HepG2 (cell line): ENCODE data around the gene N4BP2. TPM values are rescaled to one million over a fixed set of nuclear protein-coding genes. Genes with fewer than 3 reads are reported as not detected.

Source experiments
- ATAC-seq: fragments of 200-7000 bp; cut with Tn5 transposase; 3 replicates; pipeline ENCODE4 v1.9.1; 2020; ENCODE audit warnings: mild to moderate bottlenecking, moderate library complexity
- BruUV-seq: library from RNA; stranded (reverse); fragments of 400-500 nt; replicated peaks from 2 replicates; lab custom pipeline; 2021; lab: Mats Ljungman, UMichigan
- CTCF ChIA-PET: fragments of 300-600 bp; formaldehyde crosslinking; extraction: SDS; loops from one replicate; lab custom pipeline; 2021; ENCODE audit warnings: low total read pairs, inconsistent platforms, low intra/inter-chr PET ratio; lab: Yijun Ruan, JAX
- POLR2A ChIA-PET: fragments of 350-600 bp; sonication (Branson Sonifier 250); formaldehyde crosslinking; loops from one replicate; lab custom pipeline; 2020; ENCODE audit warnings: antibody characterized with exemption, inconsistent platforms; lab: Yijun Ruan, JAX
- DNase-seq: peaks from one replicate; pipeline ENCODE4 v3.0.0-alpha.2; 2015; ENCODE audit warnings: low spot score
- FAIRE-seq: peaks from 3 replicates; lab custom pipeline; 2011; peaks lifted over from hg19 to GRCh38; lab: Jason Lieb, UNC
- H2AFZ ChIP-seq: one replicate; pipeline ENCODE4 v1.6.1; 2011; ENCODE audit warnings: low read length, inconsistent platforms
- H3K27ac ChIP-seq: fragments of 300-600 bp; 3 replicates; pipeline ENCODE4 v1.8.0; 2011; ENCODE audit warnings: mixed run types, mild to moderate bottlenecking, mixed read lengths, low read length, inconsistent platforms; ENCODE audit not compliant: insufficient read depth; ENCODE audit errors: extremely low read length
- H3K27me3 ChIP-seq, 2 experiments: fragments of 200-600 bp in 1 of 2; 2 replicates in 1 of 2; 3 replicates in 1 of 2; pipeline versions ENCODE4 v1.6.0 to v1.8.0; 2011; ENCODE audit warnings: low read length in 2 of 2, mild to moderate bottlenecking in 2 of 2, moderate library complexity in 2 of 2, inconsistent platforms in 1 of 2; ENCODE audit not compliant: insufficient read depth in 2 of 2, control insufficient read depth in 1 of 2
- H3K36me3 ChIP-seq, 2 experiments: fragments of 200-600 bp in 1 of 2; replicated peaks in 1 of 2; 2 replicates in 1 of 2; 3 replicates in 1 of 2; pipeline versions ENCODE4 v1.5.1 to v1.8.0; 2011; ENCODE audit warnings: low read length in 2 of 2, inconsistent platforms in 1 of 2; ENCODE audit not compliant: insufficient read depth in 2 of 2, control insufficient read depth in 1 of 2
- H3K4me1 ChIP-seq: 2 replicates; pipeline ENCODE4 v1.5.1; 2012; ENCODE audit warnings: low read length, inconsistent platforms; ENCODE audit not compliant: insufficient read depth
- H3K4me2 ChIP-seq: 2 replicates; pipeline ENCODE4 v1.6.0; 2011; ENCODE audit warnings: low read depth, low read length, inconsistent platforms
- H3K4me3 ChIP-seq, 3 experiments: fragments of 200-600 bp in 1 of 3; sonication (generic), shearing (Covaris generic) in 1 of 3; replicated peaks in 1 of 3; 2 replicates each; pipeline ENCODE4 v1.5.1; 2011 to 2016; ENCODE audit warnings: low read length in 3 of 3, inconsistent platforms in 2 of 3, low read depth in 2 of 3, mild to moderate bottlenecking in 2 of 3, control low read depth in 1 of 3, mixed read lengths in 1 of 3; ENCODE audit not compliant: insufficient read depth in 1 of 3
- H3K79me2 ChIP-seq: one replicate; pipeline ENCODE4 v1.6.1; 2011; ENCODE audit warnings: low read length, inconsistent platforms; ENCODE audit not compliant: insufficient read depth
- H3K9ac ChIP-seq: 2 replicates; pipeline ENCODE4 v1.6.0; 2011; ENCODE audit warnings: mild to moderate bottlenecking, low read depth, low read length, inconsistent platforms; ENCODE audit not compliant: insufficient read depth
- H3K9me3 ChIP-seq: 2 replicates; pipeline ENCODE4 v1.5.1; 2012; ENCODE audit warnings: mild to moderate bottlenecking, low read length
- H4K20me1 ChIP-seq: 2 replicates; pipeline ENCODE4 v1.6.0; 2011; ENCODE audit warnings: inconsistent platforms, mild to moderate bottlenecking, low read length, moderate library complexity; ENCODE audit not compliant: insufficient read depth
- ARID2 ChIP-seq: sonication (generic); formaldehyde crosslinking; IDR thresholded peaks from 2 replicates; pipeline ENCODE4 v1.8.1; 2022; ENCODE audit warnings: mild to moderate bottlenecking, missing genetic modification reagents, borderline replicate concordance
- FOXJ3 ChIP-seq: sonication (generic); formaldehyde crosslinking; IDR thresholded peaks from 2 replicates; pipeline ENCODE4 v1.4.0; 2020; ENCODE audit warnings: missing genetic modification reagents, mild to moderate bottlenecking, borderline replicate concordance
- PITX1 ChIP-seq: sonication (generic); formaldehyde crosslinking; IDR thresholded peaks from 2 replicates; pipeline ENCODE4 v1.5.1; 2020; ENCODE audit warnings: mild to moderate bottlenecking, missing genetic modification reagents
- ZKSCAN5 ChIP-seq: sonication (generic); formaldehyde crosslinking; IDR thresholded peaks from 2 replicates; pipeline ENCODE4 v1.5.1; 2020; ENCODE audit warnings: mild to moderate bottlenecking, missing genetic modification reagents
- ZNF160 ChIP-seq: sonication (generic); formaldehyde crosslinking; IDR thresholded peaks from 2 replicates; pipeline ENCODE4 v1.8.0; 2022; ENCODE audit warnings: mild to moderate bottlenecking, inconsistent platforms, missing genetic modification reagents
- ZNF234 ChIP-seq: sonication (generic); formaldehyde crosslinking; conservative IDR thresholded peaks from 2 replicates; pipeline ENCODE4 v1.5.1; 2020; ENCODE audit warnings: mild to moderate bottlenecking, missing genetic modification reagents
- ZNF296 ChIP-seq: sonication (generic); formaldehyde crosslinking; conservative IDR thresholded peaks from 2 replicates; pipeline ENCODE4 v1.5.0; 2020; ENCODE audit warnings: mild to moderate bottlenecking, missing genetic modification reagents
- ZNF382 ChIP-seq: sonication (generic); formaldehyde crosslinking; IDR thresholded peaks from 2 replicates; pipeline ENCODE4 v1.5.0; 2020; ENCODE audit warnings: missing genetic modification reagents, mild to moderate bottlenecking, borderline replicate concordance
- ZNF530 ChIP-seq: sonication (generic); formaldehyde crosslinking; IDR thresholded peaks from 2 replicates; pipeline ENCODE4 v1.5.0; 2020; ENCODE audit warnings: low read depth, mild to moderate bottlenecking, missing genetic modification reagents
- ZNF547 ChIP-seq: sonication (generic); formaldehyde crosslinking; IDR thresholded peaks from 2 replicates; pipeline ENCODE4 v1.5.1; 2020; ENCODE audit warnings: mild to moderate bottlenecking, missing genetic modification reagents
- ZSCAN30 ChIP-seq: sonication (generic); formaldehyde crosslinking; IDR thresholded peaks from 2 replicates; pipeline ENCODE4 v1.5.0; 2020; ENCODE audit warnings: mild to moderate bottlenecking, missing genetic modification reagents
- WGBS: methylation state at CpG from one replicate; pipeline ENCODE4 v1.1.6; 2017; ENCODE audit warnings: low lambda C conversion rate; 5-methylcytosine and 5-hydroxymethylcytosine counted together
- in situ Hi-C: cut with HindIII; loops from 2 replicates; pipeline ENCODE4 v1.10.0; 2017; ENCODE audit warnings: low pct_unique_long_range_greater_than_20kb; ENCODE audit not compliant: extremely low pct_ligation_motif_present
- intact Hi-C: fragments of 100-400 bp; cut with micrococcal nuclease; formaldehyde crosslinking; loops from one replicate; pipeline ENCODE4 v1.10.0; 2022; ENCODE audit not compliant: unreplicated experiment
- polyA plus RNA-seq, 8 experiments: library from polyadenylated mRNA; depleted of rRNA in 3 of 8; stranded (reverse) in 7 of 8; unstranded in 1 of 8; fragments of >200 nt; fragmentation: Illumina TruSeq in 4 of 8; extraction: Trizol in 4 of 8; gene quantifications; 2 replicates each; pipeline versions ENCODE4 v1.2.1 to v1.2.3, GENCODE V29; 2011 to 2016; ENCODE audit warnings: low read depth in 4 of 8, missing spikeins in 1 of 8, mixed read lengths in 1 of 8; ENCODE audit not compliant: insufficient read depth in 1 of 8
- total RNA-seq, 5 experiments: library from RNA; depleted of rRNA; stranded (reverse); fragments of >200 nt; fragmentation: Illumina TruSeq; extraction: Trizol; gene quantifications; 2 replicates each; pipeline ENCODE4 v1.2.3, GENCODE V29; 2016; ENCODE audit warnings: low read depth in 1 of 5
- TF ChIP-seq, protein P1 (sequence below): sonication (generic); formaldehyde crosslinking; IDR thresholded peaks from 2 replicates; pipeline ENCODE4 v1.4.0; 2020; ENCODE audit warnings: missing genetic modification reagents; ENCODE audit errors: not compliant biosample characterization
- TF ChIP-seq, protein P2 (sequence below): sonication (generic); formaldehyde crosslinking; IDR thresholded peaks from 2 replicates; pipeline ENCODE4 v1.5.0; 2020; ENCODE audit warnings: missing genetic modification reagents

The N4BP2 gene
- total and polyA plus RNA-seq, 2 of the 13 experiments (the other 11 are each of a cell fraction or from before 2014, with no cell fraction given): 5.6 to 12.9 TPM

DNA sequence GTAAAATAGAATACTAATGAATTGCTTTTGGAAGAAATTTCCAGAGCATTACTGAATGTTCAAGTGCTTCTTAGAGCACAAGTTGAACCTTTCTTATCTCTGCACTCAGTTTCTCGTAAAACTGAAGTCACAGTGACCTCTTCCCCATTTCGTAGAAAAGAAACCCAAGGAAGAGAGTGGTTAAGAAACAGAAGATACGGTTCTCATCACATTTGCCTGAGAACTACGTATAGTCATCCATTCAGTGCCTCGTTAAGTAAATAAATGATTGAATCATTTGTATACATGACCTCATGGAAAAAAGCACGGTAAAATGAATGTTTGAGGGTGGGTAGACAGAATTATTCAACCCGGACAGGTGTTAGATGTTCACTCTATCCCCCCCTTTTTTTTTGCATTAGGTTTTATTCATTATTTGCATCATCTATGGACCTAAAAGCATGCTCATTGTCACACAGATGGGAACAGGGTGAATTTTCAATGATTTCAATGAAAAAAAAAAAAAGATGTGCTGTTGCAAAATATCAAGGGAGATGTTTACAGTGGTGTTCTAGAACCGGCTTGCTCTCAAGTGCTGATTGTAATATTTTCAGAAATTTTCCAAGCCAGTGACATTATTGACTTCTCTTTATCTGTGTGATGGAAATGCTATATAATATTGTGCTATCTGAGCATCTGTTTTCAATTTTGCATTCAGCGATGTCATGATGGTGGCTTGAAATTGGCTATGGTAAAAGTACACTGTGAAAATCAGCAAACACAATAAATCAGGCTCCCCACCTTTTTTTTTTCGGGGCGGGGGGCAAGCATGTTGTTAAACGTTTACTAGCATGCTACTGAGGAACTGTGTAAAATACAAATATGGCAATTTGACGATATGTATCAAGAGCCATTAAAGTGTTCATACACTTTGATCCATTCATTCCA is 144.5 kb downstream of the N4BP2 start:
- H3K27ac ChIP-seq: no peak overlapping the region
- no peaks in the 10 kb centered on the region for H3K79me2 ChIP-seq
- 48% methylated on average over 13 of the region's 13 CpGs for WGBS
- no peak overlapping the region for H2AFZ ChIP-seq
- no peaks in the 10 kb centered on the region for H4K20me1 ChIP-seq
- H3K9ac ChIP-seq: no peak overlapping the region
- no peak overlapping the region for H3K4me2 ChIP-seq
- in situ Hi-C loops (no loop called here), intact Hi-C loops (no loop called here)
- no TSS peak for BruUV-seq
- FAIRE-seq: no peak
- no peak for DNase-seq
- H3K4me3 ChIP-seq: no peak overlapping the region
- peaks cover 12% of the 10 kb centered on the region; the same call in 1 of the 2 replicates for H3K4me1 ChIP-seq
- ChIA-PET CTCF (interaction anchor here (0.7 kb wide), 1 partner anchor 962 kb away, joined by 3 read pairs; no protein-coding TSS in a partner anchor), POLR2A (no interaction called here)
- ATAC-seq: no peak
- no peaks in the 10 kb centered on the region for H3K9me3 ChIP-seq
- peaks cover 0 to 9% of the 10 kb centered on the region in 2 experiments; a peak in 2 of 5 replicates for H3K27me3 ChIP-seq
- H3K36me3 ChIP-seq: no peaks in the 10 kb centered on the region
- TF ChIP-seq, protein P1, sequence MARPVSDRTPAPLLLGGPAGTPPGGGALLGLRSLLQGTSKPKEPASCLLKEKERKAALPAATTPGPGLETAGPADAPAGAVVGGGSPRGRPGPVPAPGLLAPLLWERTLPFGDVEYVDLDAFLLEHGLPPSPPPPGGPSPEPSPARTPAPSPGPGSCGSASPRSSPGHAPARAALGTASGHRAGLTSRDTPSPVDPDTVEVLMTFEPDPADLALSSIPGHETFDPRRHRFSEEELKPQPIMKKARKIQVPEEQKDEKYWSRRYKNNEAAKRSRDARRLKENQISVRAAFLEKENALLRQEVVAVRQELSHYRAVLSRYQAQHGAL: no peak
- TF ChIP-seq, protein P2, sequence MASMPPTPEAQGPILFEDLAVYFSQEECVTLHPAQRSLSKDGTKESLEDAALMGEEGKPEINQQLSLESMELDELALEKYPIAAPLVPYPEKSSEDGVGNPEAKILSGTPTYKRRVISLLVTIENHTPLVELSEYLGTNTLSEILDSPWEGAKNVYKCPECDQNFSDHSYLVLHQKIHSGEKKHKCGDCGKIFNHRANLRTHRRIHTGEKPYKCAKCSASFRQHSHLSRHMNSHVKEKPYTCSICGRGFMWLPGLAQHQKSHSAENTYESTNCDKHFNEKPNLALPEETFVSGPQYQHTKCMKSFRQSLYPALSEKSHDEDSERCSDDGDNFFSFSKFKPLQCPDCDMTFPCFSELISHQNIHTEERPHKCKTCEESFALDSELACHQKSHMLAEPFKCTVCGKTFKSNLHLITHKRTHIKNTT: no peak
- TF ChIP-seq ZNF296 (CRISPR knock-in tag): no peak
- TF ChIP-seq PITX1 (CRISPR knock-in tag): no peak
- TF ChIP-seq FOXJ3 (CRISPR knock-in tag): no peak
- no peak for TF ChIP-seq ZNF530
- no peak for TF ChIP-seq ZKSCAN5
- TF ChIP-seq ZSCAN30 (CRISPR knock-in tag): no peak
- TF ChIP-seq ARID2 (CRISPR knock-in tag): no peak
- TF ChIP-seq ZNF160: no peak
- no peak for TF ChIP-seq ZNF382 (CRISPR knock-in tag)
- no peak for TF ChIP-seq ZNF547 (CRISPR knock-in tag)
- no peak for TF ChIP-seq ZNF234 (CRISPR knock-in tag)
